ENCODE measurements around the gene LAMA5.

Gene LAMA5

GRCh38 chr20:62282877-62283503 lies 84.1 kb downstream of the LAMA5 start:
- no peak for DNase-seq (ENCODE audit: low spot score)

- no peak for DNase-seq (ENCODE audit: low spot score)
These were observed 85.0 kb downstream of the LAMA5 start for GRCh38 chr20:62282103-62282502.

DNA sequence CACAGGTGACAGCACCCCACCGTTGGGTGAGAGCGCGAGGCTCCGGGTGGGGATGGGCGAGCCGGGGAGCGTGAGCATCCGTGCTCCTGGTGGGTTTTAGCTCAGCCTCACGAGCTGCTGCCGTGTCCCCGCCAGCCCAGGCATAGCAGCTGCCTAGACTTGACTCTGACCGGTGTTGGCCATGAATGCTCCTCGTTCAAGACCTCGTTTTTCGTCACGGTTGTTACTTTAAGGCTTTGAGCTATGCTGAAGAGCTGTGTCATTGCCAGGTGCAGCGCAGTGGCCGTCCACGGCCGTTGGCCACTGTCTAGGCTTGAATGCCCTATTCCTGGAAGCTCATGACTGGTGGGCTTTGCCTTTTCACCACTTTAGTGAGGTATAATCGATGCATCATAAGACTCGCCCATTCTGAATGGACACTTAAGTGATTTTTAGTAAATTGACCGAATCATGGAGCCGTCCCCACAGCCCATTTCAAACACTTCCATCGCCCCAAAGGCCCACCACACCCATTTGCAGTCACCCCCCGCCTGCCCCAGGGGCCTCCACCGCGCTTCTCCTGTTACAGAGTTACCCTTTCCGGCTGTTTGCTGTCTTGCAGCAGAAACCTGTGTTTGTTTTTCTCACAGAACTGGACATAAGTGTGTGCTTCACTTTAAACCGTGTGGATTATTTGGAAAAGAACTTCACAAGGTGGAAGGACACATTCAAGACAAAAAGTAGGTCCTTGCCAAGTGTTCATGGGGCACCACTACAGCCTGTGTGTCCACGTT lies 85.8 kb downstream of the LAMA5 start:
- DNase-seq (ENCODE audit: low spot score), result no peak

- no peak for DNase-seq (ENCODE audit: low spot score)
These were observed 86.8 kb downstream of the LAMA5 start for GRCh38 chr20:62280303-62280702.

DNA sequence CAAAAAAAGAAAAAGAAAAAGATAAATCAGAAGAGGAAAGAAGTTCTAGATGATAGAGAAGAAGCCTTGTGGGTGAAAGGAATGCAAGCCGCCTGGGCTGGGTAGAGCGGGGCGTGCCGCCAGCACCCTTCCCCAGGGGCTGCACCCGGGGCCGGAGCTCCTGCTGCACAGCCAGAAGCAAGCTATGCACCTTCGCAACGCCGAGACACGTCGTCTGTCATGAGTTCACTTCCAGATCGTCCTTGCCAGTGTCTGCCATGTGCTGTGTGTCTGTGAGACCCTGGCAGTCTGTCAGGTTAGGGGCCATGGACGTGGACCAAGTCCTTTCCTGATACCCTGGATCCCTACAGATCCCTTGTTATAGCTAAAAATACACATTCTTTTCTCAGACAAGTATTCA lies 89.9 kb downstream of the LAMA5 start:
- no peak for DNase-seq (ENCODE audit: low spot score)

GRCh38 chr20:62276439-62276838 lies 90.7 kb downstream of the LAMA5 start:
- DNase-seq (ENCODE audit: low spot score), result no peak

GRCh38 chr20:62275219-62275618 lies 91.9 kb downstream of the LAMA5 start:
- no peak for DNase-seq (ENCODE audit: low spot score)

DNA sequence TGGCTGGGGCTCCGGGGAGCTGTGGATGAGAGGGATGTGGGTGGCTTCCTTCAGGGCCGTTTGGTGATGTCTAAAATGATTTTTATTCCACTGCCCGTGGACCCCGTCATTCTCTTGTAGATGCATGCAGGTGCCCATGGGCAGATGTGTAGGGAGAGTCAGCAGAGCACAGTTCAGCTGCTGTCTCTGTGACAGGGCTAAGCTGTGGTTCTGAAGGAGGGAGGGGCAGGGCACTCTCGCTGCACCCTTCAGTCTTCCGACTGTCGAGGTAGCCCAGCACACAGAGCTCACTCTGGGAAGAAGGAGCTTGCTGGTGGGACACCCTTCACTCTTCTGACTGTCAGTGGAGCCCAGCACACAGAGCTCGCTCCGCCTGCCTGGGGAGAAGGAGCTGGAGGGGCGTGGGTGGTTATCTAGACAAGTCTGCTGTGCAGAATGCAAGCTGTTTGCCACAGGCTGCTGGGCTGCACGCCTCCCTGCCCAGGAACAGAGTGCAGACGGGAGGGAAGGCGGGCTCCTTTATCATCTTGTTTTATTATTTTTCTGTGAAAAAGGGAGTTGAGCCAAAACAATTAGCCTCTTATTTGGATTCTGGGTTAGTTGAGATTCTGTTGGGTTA lies 92.7 kb downstream of the LAMA5 start:
- DNase-seq (ENCODE audit: low spot score), result no peak

- DNase-seq (ENCODE audit: low spot score), result no peak
These were observed 93.7 kb downstream of the LAMA5 start for GRCh38 chr20:62273416-62273815.

GRCh38 chr20:62272200-62272599 lies 94.9 kb downstream of the LAMA5 start:
- DNase-seq (ENCODE audit: low spot score), result no peak

DNA sequence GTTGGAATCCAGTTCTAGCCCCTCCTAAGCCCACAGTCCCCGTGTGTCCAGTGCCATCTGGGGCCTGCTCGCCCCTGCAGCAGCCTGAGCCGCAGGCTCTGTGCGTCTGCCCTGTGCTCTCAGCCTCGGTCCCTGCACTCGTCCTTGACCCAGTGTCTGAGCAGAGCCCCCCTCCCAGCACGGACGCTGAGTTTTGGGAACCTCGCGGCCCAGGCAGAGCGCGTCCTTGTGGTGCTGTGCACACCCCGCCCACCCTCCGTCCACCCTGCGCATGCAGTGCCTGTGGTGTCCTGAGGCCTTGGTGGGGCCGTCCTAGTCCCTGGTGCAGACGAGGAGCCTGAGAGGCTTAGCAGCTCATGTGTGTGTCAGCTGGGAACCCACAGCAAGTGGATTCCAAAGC lies 97.2 kb downstream of the LAMA5 start:
- no peak for DNase-seq (ENCODE audit: low spot score)

DNA sequence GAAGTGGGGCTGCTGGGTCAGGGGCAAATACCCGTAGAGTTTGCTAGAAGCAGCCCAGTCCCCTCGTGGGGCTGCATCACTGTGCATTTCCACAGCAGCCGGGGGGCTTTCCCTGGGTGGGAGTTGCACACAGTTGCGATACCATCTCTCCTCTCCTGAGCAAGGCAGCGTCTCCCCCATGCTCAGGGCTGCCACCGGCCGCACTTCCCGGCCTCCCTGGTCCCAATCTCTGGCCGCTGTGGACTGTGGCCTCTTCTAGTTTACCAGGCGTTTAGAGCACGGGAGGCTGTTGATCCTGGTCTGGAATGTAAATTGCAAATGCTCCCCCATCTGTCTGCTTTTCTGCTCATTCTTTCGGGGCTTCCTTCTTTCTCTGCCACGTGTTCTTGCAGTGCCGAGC lies 97.7 kb downstream of the LAMA5 start:
- no peak for DNase-seq (ENCODE audit: low spot score)

- DNase-seq (ENCODE audit: low spot score), result no peak
These were observed 98.7 kb downstream of the LAMA5 start for GRCh38 chr20:62268228-62268900.

DNA sequence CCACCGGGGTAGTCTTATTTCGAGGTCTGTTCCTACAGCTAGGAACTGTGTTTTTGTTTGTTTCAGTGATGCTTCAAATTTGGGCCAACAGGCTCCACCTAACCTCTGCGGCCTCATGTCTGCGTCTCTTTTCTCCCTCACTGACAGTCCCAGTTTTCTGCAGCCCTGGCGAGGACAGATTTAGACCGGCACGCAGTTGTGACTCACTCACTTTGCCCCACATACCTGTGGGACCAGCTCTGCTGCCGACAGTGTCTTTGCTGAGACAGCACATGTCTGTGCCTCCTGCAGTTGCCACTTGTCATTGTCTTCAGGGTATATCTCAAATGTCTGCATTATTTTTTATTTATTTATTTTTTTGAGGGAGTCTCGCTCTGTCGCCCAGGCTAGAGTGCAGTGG lies 99.6 kb downstream of the LAMA5 start:
- no peak for DNase-seq (ENCODE audit: low spot score)

DNA sequence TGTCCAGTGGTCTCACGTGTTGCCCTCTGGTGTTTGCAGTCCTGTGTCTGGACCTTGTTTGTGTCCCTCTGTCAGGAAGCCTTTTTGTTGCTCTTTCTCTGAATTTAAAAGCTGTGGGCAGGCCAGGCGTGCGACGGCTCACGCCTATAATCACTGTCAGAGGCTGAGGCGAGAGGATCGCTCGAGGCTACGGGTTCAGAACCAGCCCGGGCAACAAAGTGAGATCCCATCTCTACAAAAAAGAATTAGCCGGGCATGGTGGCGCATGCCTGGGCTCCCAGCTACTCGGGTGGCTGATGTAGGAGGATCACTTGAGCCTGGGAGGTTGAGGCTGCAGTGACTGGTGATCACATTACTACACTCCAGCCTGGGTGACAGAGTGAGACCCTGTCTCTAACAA lies 100.3 kb downstream of the LAMA5 start:
- DNase-seq (ENCODE audit: low spot score), result no peak

GRCh38 chr20:62266340-62266739 lies 100.8 kb downstream of the LAMA5 start:
- DNase-seq (ENCODE audit: low spot score), result no peak

DNA sequence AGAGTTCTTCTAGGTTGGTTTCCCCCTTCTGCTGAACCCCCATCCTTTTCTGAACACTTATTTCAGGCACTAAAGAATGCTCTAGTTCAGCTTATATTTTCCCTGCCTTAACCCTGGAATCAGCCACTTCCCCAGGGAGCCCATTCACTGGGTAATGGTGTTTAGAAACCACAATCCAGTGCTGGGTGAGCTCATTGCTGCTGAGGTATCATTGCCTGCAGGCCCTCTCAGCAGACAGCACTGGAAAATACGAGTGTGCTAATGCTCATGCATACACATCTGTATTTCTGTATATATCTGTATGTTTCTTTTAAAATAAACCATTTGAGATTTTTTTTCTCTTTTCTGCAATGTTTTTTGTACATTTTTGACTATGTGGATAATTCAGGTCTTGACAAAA lies 101.7 kb downstream of the LAMA5 start:
- no peak for DNase-seq (ENCODE audit: low spot score)

DNA sequence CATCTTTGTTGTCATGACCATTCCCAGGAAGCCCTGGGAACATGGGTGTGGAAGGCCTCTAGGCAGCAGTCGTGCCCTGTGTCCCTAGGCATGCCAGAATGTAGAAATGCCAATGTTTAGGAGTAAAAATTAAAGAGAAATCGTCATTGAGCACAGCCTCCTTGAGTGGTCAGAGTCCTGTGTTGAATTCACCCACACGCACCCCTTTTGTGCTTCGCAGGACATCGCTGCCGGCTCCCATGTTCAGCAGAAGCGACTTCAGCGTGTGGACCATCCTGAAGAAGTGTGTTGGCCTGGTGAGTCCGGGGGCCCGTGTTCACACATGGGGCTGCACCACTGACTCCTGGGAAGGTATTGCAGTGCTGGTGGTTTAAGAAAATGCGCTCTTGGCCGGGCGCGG lies 103.7 kb downstream of the LAMA5 start:
- no peak for DNase-seq (ENCODE audit: low spot score)

- DNase-seq (ENCODE audit: low spot score), result no peak
These were observed 105.0 kb downstream of the LAMA5 start for GRCh38 chr20:62262064-62262463.

DNA sequence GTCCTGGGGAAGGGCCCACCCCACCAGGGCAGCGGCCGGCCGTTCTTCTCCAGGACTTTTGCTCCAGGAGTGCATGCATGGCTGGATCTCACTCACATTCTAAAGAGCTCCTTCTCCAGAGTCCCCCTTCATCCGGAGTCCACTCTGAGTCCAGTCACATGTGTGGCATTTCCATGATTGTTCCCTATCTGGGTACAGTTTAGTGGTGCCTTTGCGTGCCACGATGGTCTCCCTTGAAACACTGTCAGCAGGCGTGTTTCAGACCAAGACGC lies 107.9 kb downstream of the LAMA5 start:
- no peak for DNase-seq (ENCODE audit: low spot score)

Data from iPS-NIHi11 (cell line).